HEK293 (cell line): ENCODE data around the gene TESK1.

Source experiments
- GLIS1 ChIP-seq: fragments of 450-650 bp; formaldehyde crosslinking; IDR thresholded peaks from 2 replicates; pipeline ENCODE4 v1.5.1; 2016; ENCODE audit warnings: missing biosample characterization, missing genetic modification characterization
- GLIS2 ChIP-seq: fragments of 450-650 bp; formaldehyde crosslinking; IDR thresholded peaks from 2 replicates; pipeline ENCODE4 v1.5.1; 2016; ENCODE audit warnings: missing biosample characterization, missing genetic modification characterization
- IKZF3 ChIP-seq: fragments of 450-650 bp; IDR thresholded peaks from 2 replicates; pipeline ENCODE4 v1.5.0; 2018; ENCODE audit warnings: missing biosample characterization, mild to moderate bottlenecking, missing genetic modification characterization, moderate library complexity
- KLF9 ChIP-seq: fragments of 450-650 bp; formaldehyde crosslinking; IDR thresholded peaks from 2 replicates; pipeline ENCODE4 v1.5.1; 2016; ENCODE audit warnings: missing biosample characterization, missing genetic modification characterization, low read depth
- SALL2 ChIP-seq: fragments of 450-650 bp; formaldehyde crosslinking; IDR thresholded peaks from 2 replicates; pipeline ENCODE4 v1.5.0; 2017; ENCODE audit warnings: missing biosample characterization, mild to moderate bottlenecking, missing genetic modification characterization, borderline replicate concordance
- SETDB1 ChIP-seq: IDR thresholded peaks from one replicate; pipeline ENCODE4 v1.6.1; 2017; ENCODE audit warnings: mild to moderate bottlenecking, low read length, moderate library complexity, mixed read lengths; ENCODE audit not compliant: insufficient read length
- SP7 ChIP-seq: fragments of 450-650 bp; formaldehyde crosslinking; IDR thresholded peaks from 2 replicates; pipeline ENCODE4 v1.5.1; 2016; ENCODE audit warnings: missing biosample characterization, missing genetic modification characterization
- TRIM28 ChIP-seq: IDR thresholded peaks from 2 replicates; pipeline ENCODE4 v1.6.1; 2011; ENCODE audit warnings: low read length, control low read depth, borderline replicate concordance
- ZBTB10 ChIP-seq: fragments of 450-650 bp; formaldehyde crosslinking; IDR thresholded peaks from 2 replicates; pipeline ENCODE4 v1.5.1; 2016; ENCODE audit warnings: missing biosample characterization, missing genetic modification characterization
- ZBTB20 ChIP-seq: fragments of 450-650 bp; formaldehyde crosslinking; IDR thresholded peaks from 2 replicates; pipeline ENCODE4 v1.5.1; 2016; ENCODE audit warnings: missing biosample characterization, missing genetic modification characterization
- ZBTB21 ChIP-seq: fragments of 450-650 bp; formaldehyde crosslinking; IDR thresholded peaks from 2 replicates; pipeline ENCODE4 v1.5.1; 2017; ENCODE audit warnings: missing biosample characterization, missing genetic modification characterization
- ZFP37 ChIP-seq: fragments of 450-650 bp; formaldehyde crosslinking; IDR thresholded peaks from 2 replicates; pipeline ENCODE4 v1.5.1; 2016; ENCODE audit warnings: missing biosample characterization, missing genetic modification characterization
- ZFP69B ChIP-seq: fragments of 450-650 bp; formaldehyde crosslinking; IDR thresholded peaks from 2 replicates; pipeline ENCODE4 v1.5.1; 2016; ENCODE audit warnings: missing biosample characterization, missing genetic modification characterization
- ZNF114 ChIP-seq: fragments of 450-650 bp; formaldehyde crosslinking; IDR thresholded peaks from 2 replicates; pipeline ENCODE4 v1.5.0; 2017; ENCODE audit warnings: missing biosample characterization, missing genetic modification characterization
- ZNF140 ChIP-seq: fragments of 450-650 bp; formaldehyde crosslinking; IDR thresholded peaks from 2 replicates; pipeline ENCODE4 v1.5.1; 2016; ENCODE audit warnings: missing biosample characterization, missing genetic modification characterization
- ZNF202 ChIP-seq: fragments of 450-650 bp; formaldehyde crosslinking; IDR thresholded peaks from 2 replicates; pipeline ENCODE4 v1.5.1; 2016; ENCODE audit warnings: missing biosample characterization, missing genetic modification characterization, borderline replicate concordance
- ZNF324 ChIP-seq: fragments of 450-650 bp; formaldehyde crosslinking; IDR thresholded peaks from 2 replicates; pipeline ENCODE4 v1.5.1; 2016; ENCODE audit warnings: missing biosample characterization, missing genetic modification characterization
- ZNF629 ChIP-seq: fragments of 450-650 bp; formaldehyde crosslinking; IDR thresholded peaks from 2 replicates; pipeline ENCODE4 v1.5.1; 2017; ENCODE audit warnings: missing biosample characterization, missing genetic modification characterization
- ZNF660 ChIP-seq: fragments of 450-650 bp; IDR thresholded peaks from 2 replicates; pipeline ENCODE4 v1.5.1; 2018; ENCODE audit warnings: missing biosample characterization, mild to moderate bottlenecking, missing genetic modification characterization
- ZNF692 ChIP-seq: fragments of 450-650 bp; formaldehyde crosslinking; IDR thresholded peaks from 2 replicates; pipeline ENCODE4 v1.5.1; 2016; ENCODE audit warnings: missing biosample characterization, missing genetic modification characterization
- ZNF747 ChIP-seq: fragments of 450-650 bp; formaldehyde crosslinking; IDR thresholded peaks from 2 replicates; pipeline ENCODE4 v1.5.1; 2016; ENCODE audit warnings: missing biosample characterization, missing genetic modification characterization
- ZNF76 ChIP-seq: fragments of 450-650 bp; formaldehyde crosslinking; IDR thresholded peaks from 2 replicates; pipeline ENCODE4; 2016; ENCODE audit warnings: low read depth, missing biosample characterization, missing genetic modification characterization, borderline replicate concordance
- ZSCAN23 ChIP-seq: fragments of 450-650 bp; formaldehyde crosslinking; IDR thresholded peaks from 2 replicates; pipeline ENCODE4 v1.5.1; 2016; ENCODE audit warnings: missing biosample characterization, missing genetic modification characterization
- TF ChIP-seq, protein P1 (sequence below): fragments of 450-650 bp; formaldehyde crosslinking; conservative IDR thresholded peaks from 2 replicates; pipeline ENCODE4 v1.5.1; 2016; ENCODE audit warnings: low read depth, missing biosample characterization, missing genetic modification characterization
- TF ChIP-seq, protein P2 (sequence below): fragments of 450-650 bp; formaldehyde crosslinking; IDR thresholded peaks from 2 replicates; pipeline ENCODE4 v1.5.1; 2016; ENCODE audit warnings: missing biosample characterization, missing genetic modification characterization
- TF ChIP-seq, protein P3 (sequence below): fragments of 450-650 bp; formaldehyde crosslinking; IDR thresholded peaks from 2 replicates; pipeline ENCODE4 v1.5.1; 2016; ENCODE audit warnings: missing biosample characterization, missing genetic modification characterization

TESK1 gene

GRCh38 chr9:35603986-35604577 lies 980 bp upstream of the TESK1 start (continued):
- TF ChIP-seq, protein P1, sequence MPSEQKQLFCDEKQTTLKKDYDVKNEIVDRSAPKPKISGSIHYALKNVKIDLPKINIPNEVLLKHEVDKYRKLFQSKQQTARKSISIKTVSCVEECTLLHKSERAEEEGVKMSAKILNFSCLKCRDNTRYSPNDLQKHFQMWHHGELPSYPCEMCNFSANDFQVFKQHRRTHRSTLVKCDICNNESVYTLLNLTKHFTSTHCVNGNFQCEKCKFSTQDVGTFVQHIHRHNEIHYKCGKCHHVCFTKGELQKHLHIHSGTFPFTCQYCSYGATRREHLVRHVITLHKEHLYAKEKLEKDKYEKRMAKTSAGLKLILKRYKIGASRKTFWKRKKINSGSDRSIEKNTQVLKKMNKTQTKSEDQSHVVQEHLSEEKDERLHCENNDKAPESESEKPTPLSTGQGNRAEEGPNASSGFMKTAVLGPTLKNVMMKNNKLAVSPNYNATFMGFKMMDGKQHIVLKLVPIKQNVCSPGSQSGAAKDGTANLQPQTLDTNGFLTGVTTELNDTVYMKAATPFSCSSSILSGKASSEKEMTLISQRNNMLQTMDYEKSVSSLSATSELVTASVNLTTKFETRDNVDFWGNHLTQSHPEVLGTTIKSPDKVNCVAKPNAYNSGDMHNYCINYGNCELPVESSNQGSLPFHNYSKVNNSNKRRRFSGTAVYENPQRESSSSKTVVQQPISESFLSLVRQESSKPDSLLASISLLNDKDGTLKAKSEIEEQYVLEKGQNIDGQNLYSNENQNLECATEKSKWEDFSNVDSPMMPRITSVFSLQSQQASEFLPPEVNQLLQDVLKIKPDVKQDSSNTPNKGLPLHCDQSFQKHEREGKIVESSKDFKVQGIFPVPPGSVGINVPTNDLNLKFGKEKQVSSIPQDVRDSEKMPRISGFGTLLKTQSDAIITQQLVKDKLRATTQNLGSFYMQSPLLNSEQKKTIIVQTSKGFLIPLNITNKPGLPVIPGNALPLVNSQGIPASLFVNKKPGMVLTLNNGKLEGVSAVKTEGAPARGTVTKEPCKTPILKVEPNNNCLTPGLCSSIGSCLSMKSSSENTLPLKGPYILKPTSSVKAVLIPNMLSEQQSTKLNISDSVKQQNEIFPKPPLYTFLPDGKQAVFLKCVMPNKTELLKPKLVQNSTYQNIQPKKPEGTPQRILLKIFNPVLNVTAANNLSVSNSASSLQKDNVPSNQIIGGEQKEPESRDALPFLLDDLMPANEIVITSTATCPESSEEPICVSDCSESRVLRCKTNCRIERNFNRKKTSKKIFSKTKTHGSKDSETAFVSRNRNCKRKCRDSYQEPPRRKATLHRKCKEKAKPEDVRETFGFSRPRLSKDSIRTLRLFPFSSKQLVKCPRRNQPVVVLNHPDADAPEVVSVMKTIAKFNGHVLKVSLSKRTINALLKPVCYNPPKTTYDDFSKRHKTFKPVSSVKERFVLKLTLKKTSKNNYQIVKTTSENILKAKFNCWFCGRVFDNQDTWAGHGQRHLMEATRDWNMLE: peak; percentile 44; the same call in 1 of the 2 replicates
- TF ChIP-seq ZNF140 (no peak), GLIS2 (tag by site-specific recombination) (peak; percentile 98), ZNF747 (tag by site-specific recombination) (no peak), SETDB1 (peak; percentile 48), ZFP69B (tag by site-specific recombination) (peak; percentile 97), KLF9 (tag by site-specific recombination) (peak; percentile 66), ZNF76 (peak; percentile 63; the same call in 1 of the 2 replicates), IKZF3 (tag by site-specific recombination) (no peak), ZNF692 (peak; percentile 98), TRIM28 (peak; percentile 44; the same call in 1 of the 2 replicates), SALL2 (tag by site-specific recombination) (no peak), ZNF660 (tag by site-specific recombination) (peak; percentile 61; the same call in 1 of the 2 replicates), ZFP37 (tag by site-specific recombination) (0 out of 2 replicates have a peak, but pooled peaks have one; percentile 10), ZBTB20 (peak; percentile 44; the same call in 1 of the 2 replicates), ZNF114 (tag by site-specific recombination) (no peak), ZSCAN23 (no peak), ZNF202 (tag by site-specific recombination) (no peak), GLIS1 (tag by site-specific recombination) (peak; percentile 73), ZNF629 (tag by site-specific recombination) (0 out of 2 replicates have a peak, but pooled peaks have one; percentile 51), SP7 (tag by site-specific recombination) (peak; percentile 50; the same call in 1 of the 2 replicates), ZBTB10 (tag by site-specific recombination) (peak; percentile 58; the same call in 1 of the 2 replicates), ZBTB21 (tag by site-specific recombination) (no peak), ZNF324 (tag by site-specific recombination) (no peak)
- TF ChIP-seq, protein P2, sequence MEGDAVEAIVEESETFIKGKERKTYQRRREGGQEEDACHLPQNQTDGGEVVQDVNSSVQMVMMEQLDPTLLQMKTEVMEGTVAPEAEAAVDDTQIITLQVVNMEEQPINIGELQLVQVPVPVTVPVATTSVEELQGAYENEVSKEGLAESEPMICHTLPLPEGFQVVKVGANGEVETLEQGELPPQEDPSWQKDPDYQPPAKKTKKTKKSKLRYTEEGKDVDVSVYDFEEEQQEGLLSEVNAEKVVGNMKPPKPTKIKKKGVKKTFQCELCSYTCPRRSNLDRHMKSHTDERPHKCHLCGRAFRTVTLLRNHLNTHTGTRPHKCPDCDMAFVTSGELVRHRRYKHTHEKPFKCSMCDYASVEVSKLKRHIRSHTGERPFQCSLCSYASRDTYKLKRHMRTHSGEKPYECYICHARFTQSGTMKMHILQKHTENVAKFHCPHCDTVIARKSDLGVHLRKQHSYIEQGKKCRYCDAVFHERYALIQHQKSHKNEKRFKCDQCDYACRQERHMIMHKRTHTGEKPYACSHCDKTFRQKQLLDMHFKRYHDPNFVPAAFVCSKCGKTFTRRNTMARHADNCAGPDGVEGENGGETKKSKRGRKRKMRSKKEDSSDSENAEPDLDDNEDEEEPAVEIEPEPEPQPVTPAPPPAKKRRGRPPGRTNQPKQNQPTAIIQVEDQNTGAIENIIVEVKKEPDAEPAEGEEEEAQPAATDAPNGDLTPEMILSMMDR (tag by site-specific recombination): peak; percentile 96
- TF ChIP-seq, protein P3, sequence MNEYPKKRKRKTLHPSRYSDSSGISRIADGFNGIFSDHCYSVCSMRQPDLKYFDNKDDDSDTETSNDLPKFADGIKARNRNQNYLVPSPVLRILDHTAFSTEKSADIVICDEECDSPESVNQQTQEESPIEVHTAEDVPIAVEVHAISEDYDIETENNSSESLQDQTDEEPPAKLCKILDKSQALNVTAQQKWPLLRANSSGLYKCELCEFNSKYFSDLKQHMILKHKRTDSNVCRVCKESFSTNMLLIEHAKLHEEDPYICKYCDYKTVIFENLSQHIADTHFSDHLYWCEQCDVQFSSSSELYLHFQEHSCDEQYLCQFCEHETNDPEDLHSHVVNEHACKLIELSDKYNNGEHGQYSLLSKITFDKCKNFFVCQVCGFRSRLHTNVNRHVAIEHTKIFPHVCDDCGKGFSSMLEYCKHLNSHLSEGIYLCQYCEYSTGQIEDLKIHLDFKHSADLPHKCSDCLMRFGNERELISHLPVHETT: peak; percentile 31; the same call in 1 of the 2 replicates
